K562 (cell line): ENCODE measurements around the gene CAV1. TPM values are rescaled to one million over a fixed set of nuclear protein-coding genes. Genes with fewer than 3 reads are reported as not detected.

Experiments
- ATAC-seq: fragments of 200-7000 bp; cut with Tn5 transposase; 3 replicates; pipeline ENCODE4 v1.9.1; 2020; ENCODE audit warnings: moderate library complexity
- BruUV-seq: library from RNA; stranded (reverse); fragments of 400-500 nt; replicated peaks from 2 replicates; lab custom pipeline; 2021; lab: Mats Ljungman, UMichigan
- CTCF ChIA-PET: fragments of 300-600 bp; formaldehyde crosslinking; extraction: SDS; loops from one replicate; lab custom pipeline; 2021; ENCODE audit warnings: low intra/inter-chr PET ratio; lab: Yijun Ruan, JAX
- POLR2A ChIA-PET: fragments of 300-600, 350-650 bp; sonication (Branson Sonifier 250); formaldehyde crosslinking; extraction: SDS; loops from one replicate; lab custom pipeline; 2021; ENCODE audit warnings: antibody characterized with exemption, inconsistent platforms; lab: Yijun Ruan, JAX
- DNase-seq, 4 experiments: peaks; one replicate each; pipeline versions ENCODE4 v3.0.0 to v3.0.0-alpha.2; 2011 to 2018; ENCODE audit warnings: low spot score in 3 of 4, mixed read lengths in 3 of 4; ENCODE audit errors: extremely low read depth in 1 of 4
- FAIRE-seq: peaks from 2 replicates; lab custom pipeline; 2011; peaks lifted over from hg19 to GRCh38; lab: Jason Lieb, UNC
- H2AFZ ChIP-seq: 2 replicates; pipeline ENCODE4 v1.6.0; 2011; ENCODE audit warnings: low read depth, low read length, control low read depth, inconsistent platforms
- H3K27ac ChIP-seq: fragments of 200-600 bp; 3 replicates; pipeline ENCODE4 v1.8.0; 2011; ENCODE audit warnings: low read depth, mild to moderate bottlenecking, control low read depth, inconsistent platforms, low read length, moderate library complexity, mixed read lengths; ENCODE audit errors: extremely low read depth
- H3K27me3 ChIP-seq, 2 experiments: fragments of 300-600 bp in 1 of 2; 2 replicates in 1 of 2; 3 replicates in 1 of 2; pipeline versions ENCODE4 v1.6.0 to v1.8.0; 2011; ENCODE audit warnings: inconsistent platforms in 2 of 2, low read length in 2 of 2, mild to moderate bottlenecking in 1 of 2, mixed read lengths in 1 of 2, moderate library complexity in 1 of 2; ENCODE audit not compliant: control insufficient read depth in 2 of 2, insufficient read depth in 2 of 2
- H3K36me3 ChIP-seq: fragments of 300-600 bp; 3 replicates; pipeline ENCODE4 v1.8.0; 2011; ENCODE audit warnings: mild to moderate bottlenecking, low read length, inconsistent platforms; ENCODE audit not compliant: control insufficient read depth, insufficient read depth
- H3K4me1 ChIP-seq, 2 experiments: fragments of 200-600 bp in 1 of 2; replicated peaks in 1 of 2; 2 replicates in 1 of 2; 3 replicates in 1 of 2; pipeline versions ENCODE4 v1.5.1 to v1.8.0; 2011; ENCODE audit warnings: inconsistent platforms in 2 of 2, low read length in 2 of 2, mild to moderate bottlenecking in 1 of 2, mixed read lengths in 1 of 2, moderate library complexity in 1 of 2; ENCODE audit not compliant: control insufficient read depth in 2 of 2, insufficient read depth in 2 of 2
- H3K4me2 ChIP-seq: 2 replicates; pipeline ENCODE4 v1.6.1; 2011; ENCODE audit warnings: low read length, control low read depth, inconsistent platforms, mixed read lengths; ENCODE audit not compliant: insufficient read depth
- H3K4me3 ChIP-seq: fragments of 200-600 bp; sonication (generic), shearing (Covaris generic); 2 replicates; pipeline ENCODE4 v1.5.1; 2016; ENCODE audit warnings: control low read depth, inconsistent platforms
- H3K79me2 ChIP-seq: fragments of 200-600 bp; 3 replicates; pipeline ENCODE4 v1.8.0; 2011; ENCODE audit warnings: low read length, inconsistent platforms; ENCODE audit not compliant: control insufficient read depth, insufficient read depth
- H3K9ac ChIP-seq, 2 experiments: 2 replicates each; pipeline versions ENCODE4 v1.6.0 to v1.6.1; 2011; ENCODE audit warnings: low read depth in 2 of 2, low read length in 2 of 2, control low read depth in 1 of 2, inconsistent platforms in 1 of 2, mild to moderate bottlenecking in 1 of 2, mixed read lengths in 1 of 2; ENCODE audit not compliant: insufficient read depth in 1 of 2
- H3K9me1 ChIP-seq: one replicate; pipeline ENCODE4 v1.6.0; 2011; ENCODE audit warnings: inconsistent platforms, mild to moderate bottlenecking, low read length, moderate library complexity; ENCODE audit not compliant: control insufficient read depth, insufficient read depth
- H3K9me3 ChIP-seq: replicated peaks from 2 replicates; pipeline ENCODE4 v1.5.1; 2011; ENCODE audit warnings: low read depth, low read length, inconsistent platforms; ENCODE audit not compliant: control insufficient read depth, insufficient read depth
- H4K20me1 ChIP-seq: replicated peaks from 2 replicates; pipeline ENCODE4 v1.6.1; 2011; ENCODE audit warnings: low read length, inconsistent platforms, mixed read lengths; ENCODE audit not compliant: control insufficient read depth, insufficient read depth
- ELF2 ChIP-seq: fragments of 250-450 bp; sonication (Bioruptor Pico); IDR thresholded peaks from 2 replicates; pipeline ENCODE4 v1.5.0; 2021; ENCODE audit warnings: mild to moderate bottlenecking
- RAD21 ChIP-seq, 2 experiments: fragments of 250-450 bp in 1 of 2; fragments of 450-650 bp in 1 of 2; sonication (Bioruptor Pico) in 1 of 2; formaldehyde crosslinking in 1 of 2; IDR thresholded peaks in 1 of 2; conservative IDR thresholded peaks in 1 of 2; 2 replicates each; pipeline versions ENCODE4 v1.4.0 to v1.8.0; 2020 to 2022; ENCODE audit warnings: mild to moderate bottlenecking in 2 of 2, moderate library complexity in 1 of 2
- ZHX1 ChIP-seq: fragments of 150-350 bp; conservative IDR thresholded peaks from 2 replicates; pipeline ENCODE4 v1.6.1; 2014; ENCODE audit warnings: low read length
- ZNF436 ChIP-seq: fragments of 250-450, 450-650 bp; sonication (Bioruptor Pico); formaldehyde crosslinking; IDR thresholded peaks from 2 replicates; pipeline ENCODE4 v1.7.0; 2020; ENCODE audit warnings: mild to moderate bottlenecking
- WGBS: fragments of 100-300 bp; shearing (Covaris generic); methylation state at CpG from one replicate; pipeline ENCODE4 v1.1.6; 2016; ENCODE audit warnings: low coverage, mixed read lengths; ENCODE audit not compliant: insufficient coverage; ENCODE audit errors: missing lambda C conversion rate; 5-methylcytosine and 5-hydroxymethylcytosine counted together
- in situ Hi-C: fragments of 300-500 bp; cut with MboI; formaldehyde crosslinking; loops from 4 replicates; pipeline ENCODE4 v1.15.0; 2018; ENCODE audit warnings: inconsistent platforms, mixed read lengths
- intact Hi-C: fragments of 100-400 bp; cut with micrococcal nuclease; formaldehyde crosslinking; loops from 2 replicates; pipeline ENCODE4 v1.14.2; 2022
- polyA plus RNA-seq, 8 experiments: library from polyadenylated mRNA; depleted of rRNA in 4 of 8; stranded (reverse) in 5 of 8; unstranded in 3 of 8; fragments of >200 nt; fragmentation: Nextera tagmentation in 2 of 8; fragmentation: Illumina TruSeq in 1 of 8; extraction: Ambion mirVana in 2 of 8; extraction: Trizol in 1 of 8; gene quantifications; 2 replicates each; pipeline versions ENCODE4 v1.2.1 to v1.2.3, GENCODE V29; 2011 to 2014; ENCODE audit warnings: inconsistent platforms in 1 of 8, missing spikeins in 1 of 8
- total RNA-seq, 7 experiments: library from RNA; depleted of rRNA in 6 of 7; stranded (reverse); fragments of >200 nt in 6 of 7; fragmentation: Illumina TruSeq in 2 of 7; extraction: Trizol in 2 of 7; gene quantifications; 2 replicates each; pipeline versions ENCODE4 v1.2.1 to v1.2.3, GENCODE V29; 2011 to 2021; ENCODE audit warnings: low replicate concordance in 1 of 7

CAV1 gene
- total and polyA plus RNA-seq, 9 of the 15 experiments (the other 6 are each of a cell fraction or from before 2014, with no cell fraction given), result 0.08 to 1.5 (median 0.63) TPM

GRCh38 chr7:116530107-116530820, 5.4 kb downstream of the CAV1 start:
- BruUV-seq, result no TSS peak
- Histone ChIP-seq H3K9me3 (no peaks in the 10 kb centered on the region), H3K27me3 (peaks cover 0 to 4% of the 10 kb centered on the region in 2 experiments; a peak in 3 of 5 replicates), H3K4me2 (no peak overlapping the region), H3K9me1 (no peaks in the 10 kb centered on the region), H3K79me2 (no peaks in the 10 kb centered on the region), H3K9ac (no peak overlapping the region), H3K36me3 (no peaks in the 10 kb centered on the region), H3K4me3 (no peak overlapping the region), H2AFZ (no peak overlapping the region), H3K27ac (no peak overlapping the region), H4K20me1 (no peaks in the 10 kb centered on the region), H3K4me1 (peaks cover 13 to 15% of the 10 kb centered on the region in 2 experiments; a peak in 4 of 5 replicates)
- intact Hi-C loops, result no loop called here
- ChIA-PET CTCF (interaction anchor here (0.5 kb wide), 1 partner anchor 391 kb away, joined by 3 read pairs; no protein-coding TSS in a partner anchor), POLR2A (interaction anchor here (0.5 kb wide), 1 partner anchor 436 kb away, joined by 3 read pairs; no protein-coding TSS in a partner anchor)
- in situ Hi-C loops, result no loop called here
- DNase-seq (no peak), ATAC-seq (no peak), FAIRE-seq (no peak)
- 0% methylated on average over 3 of the region's 3 CpGs for WGBS
- TF ChIP-seq RAD21 (CRISPR knock-in tag; conservative IDR thresholded peaks at IDR 0.05 in 1 of 2, IDR thresholded peaks at IDR 0.05 in 1 of 2) (no peak), ELF2 (no peak), ZNF436 (CRISPR knock-in tag) (no peak), ZHX1 (no peak)
